B cell (primary cell): ENCODE results near the gene PAF1. TPM values are rescaled to one million over a fixed set of nuclear protein-coding genes. Genes with fewer than 3 reads are reported as not detected.
A peak's percentile ranks its signal among the peaks of the same experiment; 100 is the strongest.

ENCODE experiments used
- ATAC-seq: fragments of 200-7000 bp; cut with Tn5 transposase; one replicate; pipeline ENCODE4 v1.10.0; 2021; ENCODE audit warnings: low read depth, mild to moderate bottlenecking, moderate number of reproducible peaks, moderate library complexity
- CTCF ChIA-PET: fragments of 350-600 bp; sonication (Branson Sonifier 250); formaldehyde crosslinking; loops from one replicate; lab custom pipeline; 2021; ENCODE audit warnings: antibody characterized with exemption, inconsistent platforms; lab: Charles Lee
- POLR2A ChIA-PET: fragments of 350-600 bp; sonication (Branson Sonifier 250); formaldehyde crosslinking; loops from one replicate; lab custom pipeline; 2021; ENCODE audit warnings: antibody characterized with exemption; lab: Charles Lee
- DNase-seq: peaks from one replicate; pipeline ENCODE4 v3.0.0; 2013
- H2AFZ ChIP-seq: 2 replicates; pipeline ENCODE4 v1.6.1; 2012; ENCODE audit warnings: mild to moderate bottlenecking, low read depth, low read length; ENCODE audit not compliant: insufficient read depth, poor library complexity, severe bottlenecking
- H3K27ac ChIP-seq, 2 donors: 1 replicate in 1 of 2; 2 replicates in 1 of 2; pipeline ENCODE4 v1.5.1; 2012 to 2013; ENCODE audit warnings: low read length in 2 of 2, mild to moderate bottlenecking in 2 of 2, moderate library complexity in 1 of 2
- H3K27me3 ChIP-seq, 4 experiments: fragments of 200-600 bp in 1 of 4; sonication (generic) in 1 of 4; replicated peaks in 1 of 4; 1 replicate in 2 of 4; 2 replicates in 2 of 4; pipeline versions ENCODE4 v1.6.1 to v1.7.0; 2013 to 2016; ENCODE audit warnings: low read length in 3 of 4, mild to moderate bottlenecking in 2 of 4, mixed read lengths in 1 of 4, moderate library complexity in 1 of 4; ENCODE audit not compliant: insufficient read depth in 4 of 4, control insufficient read depth in 3 of 4; ENCODE audit errors: control extremely low read depth in 1 of 4
- H3K36me3 ChIP-seq, 2 experiments: replicated peaks in 1 of 2; 1 replicate in 1 of 2; 2 replicates in 1 of 2; pipeline versions ENCODE4 v1.6.1 to v1.7.1; 2013; ENCODE audit warnings: low read length in 1 of 2; ENCODE audit not compliant: insufficient read depth in 2 of 2, control insufficient read depth in 1 of 2; ENCODE audit errors: control extremely low read depth in 1 of 2, extremely low read depth in 1 of 2
- H3K4me1 ChIP-seq, 2 donors: fragments of 200-600 bp in 1 of 2; sonication (generic) in 1 of 2; 1 replicate in 1 of 2; 2 replicates in 1 of 2; pipeline versions ENCODE4 v1.5.1 to v1.6.1; 2013 to 2017; ENCODE audit warnings: low read length in 2 of 2; ENCODE audit not compliant: control insufficient read depth in 2 of 2, insufficient read depth in 2 of 2
- H3K4me2 ChIP-seq: replicated peaks from 2 replicates; pipeline ENCODE3; 2012; ENCODE audit warnings: mild to moderate bottlenecking, low read depth, low read length; ENCODE audit not compliant: poor library complexity, severe bottlenecking
- H3K4me3 ChIP-seq, 5 experiments: fragments of 200-600 bp in 1 of 5; sonication (generic) in 1 of 5; 1 replicate in 3 of 5; 2 replicates in 2 of 5; pipeline versions ENCODE4 v1.5.1 to v1.7.0; 2011 to 2016; ENCODE audit warnings: low read length in 4 of 5, mild to moderate bottlenecking in 4 of 5, low read depth in 2 of 5, control low read depth in 1 of 5, moderate library complexity in 1 of 5; ENCODE audit not compliant: insufficient read depth in 1 of 5; ENCODE audit errors: control extremely low read depth in 1 of 5, extremely low read depth in 1 of 5
- H3K79me2 ChIP-seq: fragments of 200-600 bp; sonication (generic); one replicate; pipeline ENCODE4 v1.6.0; 2016; ENCODE audit warnings: low read length; ENCODE audit not compliant: control insufficient read depth, insufficient read depth
- H3K9ac ChIP-seq: fragments of 200-600 bp; sonication (generic); 2 replicates; pipeline ENCODE4 v1.6.1; 2017; ENCODE audit warnings: mild to moderate bottlenecking, low read length, moderate library complexity
- H3K9me3 ChIP-seq, 3 donors: one replicate each; pipeline versions ENCODE4 v1.6.1 to v1.7.1; 2013; ENCODE audit warnings: low read length in 2 of 3; ENCODE audit not compliant: control insufficient read depth in 2 of 3, insufficient read depth in 1 of 3; ENCODE audit errors: control extremely low read depth in 1 of 3
- H4K20me1 ChIP-seq: 2 replicates; pipeline ENCODE4 v1.6.0; 2012; ENCODE audit warnings: mild to moderate bottlenecking, low read length; ENCODE audit not compliant: insufficient read depth, control insufficient read depth, poor library complexity, severe bottlenecking
- H3K27ac Mint-ChIP-seq: one replicate; pipeline ENCODE4 v1.8.0; 2021; ENCODE audit warnings: mixed read lengths
- H3K27me3 Mint-ChIP-seq: one replicate; pipeline ENCODE4 v1.8.0; 2021; ENCODE audit warnings: mixed read lengths
- H3K4me1 Mint-ChIP-seq: one replicate; pipeline ENCODE4 v1.8.0; 2021; ENCODE audit warnings: mixed read lengths
- H3K4me3 Mint-ChIP-seq: one replicate; pipeline ENCODE4 v1.8.0; 2021; ENCODE audit warnings: mixed read lengths
- H3K9me3 Mint-ChIP-seq: one replicate; pipeline ENCODE4 v1.8.0; 2022; ENCODE audit warnings: mixed read lengths; ENCODE audit not compliant: insufficient read depth
- CTCF ChIP-seq: fragments of 200-600 bp; IDR thresholded peaks from one replicate; pipeline ENCODE4 v1.8.0; 2022; ENCODE audit warnings: antibody characterized with exemption, mild to moderate bottlenecking
- EZH2 ChIP-seq: IDR thresholded peaks from 2 replicates; pipeline ENCODE4 v1.6.1; 2012; ENCODE audit warnings: borderline replicate concordance, low read depth, mild to moderate bottlenecking, moderate library complexity, low read length; ENCODE audit not compliant: insufficient read depth, poor library complexity, severe bottlenecking
- WGBS: methylation state at CpG from one replicate; pipeline ENCODE4 v1.1.5; 2013; ENCODE audit warnings: missing lambda C conversion rate; ENCODE audit not compliant: insufficient coverage; 5-methylcytosine and 5-hydroxymethylcytosine counted together
- intact Hi-C: fragments of 100-400 bp; cut with micrococcal nuclease; formaldehyde crosslinking; loops from one replicate; pipeline ENCODE4 v1.10.0; 2022
- polyA plus RNA-seq: library from polyadenylated mRNA; depleted of rRNA; stranded (reverse); fragments of >200 nt; gene quantifications from 2 replicates; pipeline ENCODE4 v1.2.3, GENCODE V29; 2012
- total RNA-seq, 2 donors: library from RNA; stranded (reverse); fragments of 120-200 nt in 1 of 2; gene quantifications; 1 replicate in 1 of 2; 2 replicates in 1 of 2; pipeline versions ENCODE4 v1.2.3 to v1.2.4, GENCODE V29; 2013 to 2022

Gene PAF1
- total and polyA plus RNA-seq, 2 donors (not counting 1 experiment from before 2014, with no cell fraction given), result 59.9 to 387 TPM

- Histone ChIP-seq H3K4me3 (peak overlapping the region; percentile 87 to 99 (median 95)), H3K27ac (peak overlapping the region; percentile 100), H3K36me3 (peaks cover 0 to 24% of the 10 kb centered on the region in 2 experiments), H3K4me1 (peaks cover 39 to 59% of the 10 kb centered on the region in 2 donors), H3K9ac (peak overlapping the region; percentile 99), H3K27me3 (no peaks in the 10 kb centered on the region), H2AFZ (no peak overlapping the region), H3K9me3 (peaks cover 0 to 2% (median 0%) of the 10 kb centered on the region in 3 donors), H3K79me2 (peaks cover 53% of the 10 kb centered on the region), H4K20me1 (peaks cover 28% of the 10 kb centered on the region), H3K4me2 (peak overlapping the region; percentile 100)
- Mint-ChIP-seq H3K4me3 (peak overlapping the region; percentile 94), H3K4me1 (peaks cover 58% of the 10 kb centered on the region), H3K27me3 (no peaks in the 10 kb centered on the region), H3K9me3 (no peaks in the 10 kb centered on the region), H3K27ac (peak overlapping the region; percentile 99)
- ATAC-seq, result peak; percentile 3
- intact Hi-C loops, result loop anchor here (1.0 to 10.0 kb wide), 4 partner anchors 8 to 1368 kb away; partner anchors contain the start of genes EIF3K, MAP4K1, MIA and RAB4B
- ChIA-PET CTCF (interaction anchor here (2.9 kb wide), 2 partner anchors 10 to 18 kb away, joined by 12 to 42 read pairs; partner anchors contain the start of genes MED29 and PAF1), POLR2A (interaction anchor here (0.8 to 4.5 kb wide), 5 partner anchors 9 to 26 kb away, joined by 3 to 67 read pairs (median 11); partner anchors contain the start of genes MED29, PAF1 and RPS16)
- peak; percentile 90 for DNase-seq
- WGBS, result under 1% methylated on average over 35 of the region's 52 CpGs
- TF ChIP-seq CTCF, result no peak
- TF ChIP-seq EZH2, result no peak
Measured at GRCh38 chr19:39409208-39410016, 18.5 kb upstream of the PAF1 start.
